ENCODE measurements around the gene LETM1. TPM values are rescaled to one million over a fixed set of nuclear protein-coding genes. Genes with fewer than 3 reads are reported as not detected.
A peak's percentile ranks its signal among the peaks of the same experiment; 100 is the strongest.

Gene LETM1
- total and polyA plus RNA-seq, 2 experiments from 2014 or later = 22.5 to 53.3 TPM

DNA sequence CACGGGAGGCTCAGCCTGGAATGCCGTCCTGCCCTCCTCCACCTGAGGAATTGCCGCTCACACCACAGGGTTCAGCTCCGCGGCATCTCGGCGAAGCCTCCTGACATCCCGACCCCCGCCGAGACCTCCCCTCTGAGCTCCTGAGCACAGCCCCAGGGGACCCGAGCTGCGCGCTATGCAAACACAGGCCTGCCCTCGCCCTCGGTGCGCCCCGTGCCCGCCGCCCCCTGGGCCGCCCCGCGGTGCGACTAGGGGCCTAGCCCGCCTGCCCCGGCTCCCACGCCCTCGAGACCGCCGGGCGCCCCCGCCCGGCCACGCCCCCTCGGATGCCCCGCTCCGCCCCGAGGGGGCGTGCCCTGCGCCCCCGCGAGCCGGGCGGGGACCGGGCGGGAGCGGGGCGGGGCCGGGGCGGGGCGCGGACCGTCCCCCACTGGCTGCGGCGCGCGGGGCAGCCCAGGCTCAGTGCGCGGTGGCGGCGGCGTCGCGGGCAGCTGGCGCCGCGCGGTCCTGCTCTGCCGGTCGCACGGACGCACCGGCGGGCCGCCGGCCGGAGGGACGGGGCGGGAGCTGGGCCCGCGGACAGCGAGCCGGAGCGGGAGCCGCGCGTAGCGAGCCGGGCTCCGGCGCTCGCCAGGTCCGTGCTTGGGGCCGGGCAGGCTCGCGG lies 63.0 kb downstream of the LETM1 start, which contains the start of gene FGFR3:
TSS of gene FGFR3 (plus strand) at position 462 of the 664 bp plus-strand sequence. CDS start 642 bp downstream, outside the sequence.
- H3K9me3 ChIP-seq (ENCODE audit: low read depth) = no peaks in the 10 kb centered on the region
- DNase-seq (ENCODE audit: low read depth in 1 of 2, low spot score in 1 of 2) = peak; percentile 34 to 87
- peak within 1 kb of the TSS; percentile 54 for H3K4me3 ChIP-seq
- peaks cover 16% of the 10 kb centered on the region for H3K4me1 ChIP-seq (ENCODE audit: low read depth)
- H3K27ac ChIP-seq = peak within 1 kb of the TSS; percentile 69
- H3K36me3 ChIP-seq = no peaks in the 10 kb centered on the region
- no peaks in the 10 kb centered on the region for H3K27me3 ChIP-seq
- TF ChIP-seq CTCF (IDR thresholded peaks at IDR 0.05; ENCODE audit: low read depth, low read length) = no peak

GRCh38 chr4:1792158-1792831 lies 63.7 kb downstream of the LETM1 start:
- no peaks in the 10 kb centered on the region for H3K36me3 ChIP-seq
- no peaks in the 10 kb centered on the region for H3K27me3 ChIP-seq
- peak overlapping the region; percentile 62 for H3K27ac ChIP-seq
- no peak overlapping the region for H3K4me3 ChIP-seq
- TF ChIP-seq CTCF (IDR thresholded peaks at IDR 0.05; ENCODE audit: low read depth, low read length) = no peak
- no peaks in the 10 kb centered on the region for H3K9me3 ChIP-seq (ENCODE audit: low read depth)
- DNase-seq (ENCODE audit: low read depth in 1 of 2, low spot score in 1 of 2) = no peak
- H3K4me1 ChIP-seq (ENCODE audit: low read depth) = peaks cover 14% of the 10 kb centered on the region

- Histone ChIP-seq H3K36me3 (no peaks in the 10 kb centered on the region), H3K9me3 (ENCODE audit: low read depth) (no peaks in the 10 kb centered on the region), H3K4me3 (no peak overlapping the region), H3K4me1 (ENCODE audit: low read depth) (peaks cover 25% of the 10 kb centered on the region), H3K27me3 (no peaks in the 10 kb centered on the region), H3K27ac (no peak overlapping the region)
- no peak for DNase-seq (ENCODE audit: low read depth in 1 of 2, low spot score in 1 of 2)
- no peak for TF ChIP-seq CTCF (IDR thresholded peaks at IDR 0.05; ENCODE audit: low read depth, low read length)
These were observed 66.0 kb downstream of the LETM1 start for GRCh38 chr4:1790005-1790404.

GRCh38 chr4:1789552-1789951 lies 66.4 kb downstream of the LETM1 start:
- TF ChIP-seq CTCF (IDR thresholded peaks at IDR 0.05; ENCODE audit: low read depth, low read length) = no peak
- Histone ChIP-seq H3K27ac (no peak overlapping the region), H3K9me3 (ENCODE audit: low read depth) (no peaks in the 10 kb centered on the region), H3K27me3 (no peaks in the 10 kb centered on the region), H3K4me3 (no peak overlapping the region), H3K36me3 (no peaks in the 10 kb centered on the region), H3K4me1 (ENCODE audit: low read depth) (peaks cover 30% of the 10 kb centered on the region)
- DNase-seq (ENCODE audit: low read depth in 1 of 2, low spot score in 1 of 2) = no peak

DNA sequence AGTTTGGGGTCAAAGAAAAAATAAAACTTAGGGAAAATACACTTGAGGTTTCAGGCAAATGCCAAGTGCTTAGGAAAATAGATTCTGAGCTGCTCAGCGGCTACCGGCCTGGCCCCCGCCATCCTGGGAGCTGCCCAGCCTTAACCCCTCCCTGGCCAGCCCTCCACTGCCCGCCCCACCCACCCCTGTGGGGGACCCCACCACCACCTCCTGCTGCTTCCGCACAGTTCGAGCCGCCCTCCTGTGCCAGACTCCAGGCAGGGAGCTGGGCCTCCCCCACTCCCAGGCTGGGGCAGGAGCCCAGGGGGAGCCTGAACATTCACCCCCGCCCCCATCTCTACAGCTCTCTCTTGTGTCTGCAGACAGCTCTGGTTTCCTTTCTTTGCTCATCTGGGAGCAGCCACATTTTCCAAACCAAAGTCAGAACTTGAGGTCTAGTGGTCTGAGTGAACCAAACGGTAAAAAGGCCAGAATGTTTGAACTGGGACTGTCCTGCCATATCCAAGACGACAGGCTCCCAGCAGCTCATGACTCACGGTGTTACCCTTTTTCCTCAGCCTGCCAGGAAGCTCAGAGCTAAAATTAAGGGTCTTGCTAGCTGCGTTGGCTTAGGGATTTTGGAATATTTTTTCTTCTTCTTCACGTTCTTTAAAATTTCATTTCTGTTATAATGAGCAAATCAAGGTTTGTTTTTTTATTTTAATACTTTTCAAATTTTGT lies 67.5 kb downstream of the LETM1 start:
- Histone ChIP-seq H3K9me3 (ENCODE audit: low read depth) (no peaks in the 10 kb centered on the region), H3K4me1 (ENCODE audit: low read depth) (peaks cover 35% of the 10 kb centered on the region), H3K4me3 (no peak overlapping the region), H3K27me3 (no peaks in the 10 kb centered on the region), H3K36me3 (no peaks in the 10 kb centered on the region), H3K27ac (no peak overlapping the region)
- DNase-seq (ENCODE audit: low read depth in 1 of 2, low spot score in 1 of 2) = no peak
- TF ChIP-seq CTCF (IDR thresholded peaks at IDR 0.05; ENCODE audit: low read depth, low read length) = no peak
